ENCODE data around the gene FAM117B. TPM values are rescaled to one million over a fixed set of nuclear protein-coding genes. Genes with fewer than 3 reads are reported as not detected.
A peak's percentile ranks its signal among the peaks of the same experiment; 100 is the strongest.

The FAM117B gene
- total RNA-seq, 1 experiment from 2014 or later = 24.0 TPM

- Mint-ChIP-seq H3K36me3 (ENCODE audit: insufficient read depth in 1 of 3, low read depth in 3 of 3) (peaks cover 11 to 20% (median 16%) of the 10 kb centered on the region in 3 experiments; a peak in 6 of 7 replicates), H3K9me3 (no peaks in the 10 kb centered on the region), H3K27ac (peak overlapping the region in 2 of 3 experiments; percentile 11 to 12; a peak in 2 of 7 replicates), H3K4me1 (no peaks in the 10 kb centered on the region), H3K27me3 (ENCODE audit: low read depth) (no peaks in the 10 kb centered on the region), H3K4me3 (no peak overlapping the region)
- Histone ChIP-seq H3K18ac (ENCODE audit: insufficient read length, low read depth, low read length) (no peak overlapping the region), H3K4me2 (ENCODE audit: insufficient read depth, insufficient read length, low read length) (no peak overlapping the region), H3K23me2 (ENCODE audit: insufficient read length, low read depth, low read length, poor library complexity, severe bottlenecking) (no peaks in the 10 kb centered on the region), H2BK120ac (ENCODE audit: low read depth, low read length, poor library complexity, severe bottlenecking) (no peak overlapping the region), H3T11ph (ENCODE audit: low read length) (no peak overlapping the region), H2BK15ac (ENCODE audit: low read depth, low read length) (no peak overlapping the region), H2AFZ (ENCODE audit: low read length) (no peak overlapping the region), H3K4me1 (ENCODE audit: insufficient read depth, low read length) (no peaks in the 10 kb centered on the region), H4K8ac (replicated peaks; ENCODE audit: insufficient read length, low read depth, low read length) (no peak overlapping the region), H2AK5ac (ENCODE audit: insufficient read length, low read length) (no peak overlapping the region), H3K27ac (ENCODE audit: insufficient read length, low read depth, low read length) (no peak overlapping the region), H3K9ac (ENCODE audit: extremely low read depth, insufficient read length, low read length) (no peak overlapping the region), H3K79me2 (ENCODE audit: insufficient read depth, low read length) (no peaks in the 10 kb centered on the region; the same call in 1 of the 2 replicates), H3K4ac (ENCODE audit: low read depth, low read length) (no peak overlapping the region), H4K5ac (ENCODE audit: insufficient read length, low read depth, low read length) (no peak overlapping the region), H2BK12ac (ENCODE audit: insufficient read length, low read depth, low read length) (no peak overlapping the region), H3K79me1 (ENCODE audit: insufficient read depth, low read depth, low read length, poor library complexity, severe bottlenecking) (no peaks in the 10 kb centered on the region), H3K27me3 (ENCODE audit: insufficient read depth, low read length) (no peaks in the 10 kb centered on the region), H3K9me3 (ENCODE audit: control insufficient read depth, low read depth, low read length) (no peaks in the 10 kb centered on the region), H4K20me1 (ENCODE audit: control insufficient read depth, insufficient read depth, insufficient read length) (no peaks in the 10 kb centered on the region), H2BK20ac (ENCODE audit: low read depth, low read length, poor library complexity, severe bottlenecking) (no peak overlapping the region), H3K14ac (ENCODE audit: insufficient read depth, low read length) (no peak overlapping the region), H3K56ac (ENCODE audit: insufficient read length, low read depth, low read length) (no peak overlapping the region), H2BK5ac (ENCODE audit: insufficient read length, low read length) (no peak overlapping the region), H3K23ac (ENCODE audit: insufficient read length, low read depth, low read length) (no peak overlapping the region), H4K91ac (ENCODE audit: insufficient read length, low read depth, low read length) (no peak overlapping the region)
- TF ChIP-seq CTCF (conservative IDR thresholded peaks at IDR 0.05) = no peak
- no CpG with 5 or more reads among the region's 4 CpGs for WGBS (ENCODE audit: extremely low coverage, insufficient read length, low lambda C conversion rate)
- no peak for DNase-seq
Observed at GRCh38 chr2:202693503-202693902, 58.7 kb downstream of the FAM117B start.

Data from H9 (cell line).